Measurements from ENCODE around the gene RFX1. TPM values are rescaled to one million over a fixed set of nuclear protein-coding genes. Genes with fewer than 3 reads are reported as not detected.

Gene RFX1
- total and polyA plus RNA-seq, 9 of the 15 experiments (the other 6 are each of a cell fraction or from before 2014, with no cell fraction given), result 0.14 to 19.3 (median 1.2) TPM

- TF ChIP-seq, protein P1, sequence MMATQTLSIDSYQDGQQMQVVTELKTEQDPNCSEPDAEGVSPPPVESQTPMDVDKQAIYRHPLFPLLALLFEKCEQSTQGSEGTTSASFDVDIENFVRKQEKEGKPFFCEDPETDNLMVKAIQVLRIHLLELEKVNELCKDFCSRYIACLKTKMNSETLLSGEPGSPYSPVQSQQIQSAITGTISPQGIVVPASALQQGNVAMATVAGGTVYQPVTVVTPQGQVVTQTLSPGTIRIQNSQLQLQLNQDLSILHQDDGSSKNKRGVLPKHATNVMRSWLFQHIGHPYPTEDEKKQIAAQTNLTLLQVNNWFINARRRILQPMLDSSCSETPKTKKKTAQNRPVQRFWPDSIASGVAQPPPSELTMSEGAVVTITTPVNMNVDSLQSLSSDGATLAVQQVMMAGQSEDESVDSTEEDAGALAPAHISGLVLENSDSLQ (IDR thresholded peaks at IDR 0.05), result no peak
- TF ChIP-seq GTF2E2 (tag; IDR thresholded peaks at IDR 0.05), result 0 out of 2 replicates have a peak, but pooled peaks have one; percentile 24
- TF ChIP-seq MBD1 (CRISPR knock-in tag; IDR thresholded peaks at IDR 0.05), result no peak
- TF ChIP-seq ZNF197 (CRISPR knock-in tag; IDR thresholded peaks at IDR 0.05; ENCODE audit: low read depth), result no peak
- no peak for TF ChIP-seq ZNF561 (CRISPR knock-in tag; conservative IDR thresholded peaks at IDR 0.05)
- TF ChIP-seq MCM7 (IDR thresholded peaks at IDR 0.05), result no peak
- TF ChIP-seq ZNF507 (tag; conservative IDR thresholded peaks at IDR 0.05), result no peak
- TF ChIP-seq, protein P2, sequence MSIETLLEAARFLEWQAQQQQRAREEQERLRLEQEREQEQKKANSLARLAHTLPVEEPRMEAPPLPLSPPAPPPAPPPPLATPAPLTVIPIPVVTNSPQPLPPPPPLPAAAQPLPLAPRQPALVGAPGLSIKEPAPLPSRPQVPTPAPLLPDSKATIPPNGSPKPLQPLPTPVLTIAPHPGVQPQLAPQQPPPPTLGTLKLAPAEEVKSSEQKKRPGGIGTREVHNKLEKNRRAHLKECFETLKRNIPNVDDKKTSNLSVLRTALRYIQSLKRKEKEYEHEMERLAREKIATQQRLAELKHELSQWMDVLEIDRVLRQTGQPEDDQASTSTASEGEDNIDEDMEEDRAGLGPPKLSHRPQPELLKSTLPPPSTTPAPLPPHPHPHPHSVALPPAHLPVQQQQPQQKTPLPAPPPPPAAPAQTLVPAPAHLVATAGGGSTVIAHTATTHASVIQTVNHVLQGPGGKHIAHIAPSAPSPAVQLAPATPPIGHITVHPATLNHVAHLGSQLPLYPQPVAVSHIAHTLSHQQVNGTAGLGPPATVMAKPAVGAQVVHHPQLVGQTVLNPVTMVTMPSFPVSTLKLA (conservative IDR thresholded peaks at IDR 0.05), result no peak
- peak; percentile 56 for TF ChIP-seq DPF2 (IDR thresholded peaks at IDR 0.05)
- no peak for TF ChIP-seq GATAD2B (IDR thresholded peaks at IDR 0.05; ENCODE audit: borderline replicate concordance)
- peak; percentile 40; the same call in 1 of the 2 replicates for TF ChIP-seq NCOR1 (IDR thresholded peaks at IDR 0.05)
- no peak for TF ChIP-seq EZH2 (IDR thresholded peaks at IDR 0.05; ENCODE audit: borderline replicate concordance, low read depth, low read length)
- TF ChIP-seq MTA2 (IDR thresholded peaks at IDR 0.05; ENCODE audit: low read depth), result no peak
- no peak for TF ChIP-seq TSHZ1 (CRISPR knock-in tag; IDR thresholded peaks at IDR 0.05)
- no peak for TF ChIP-seq NCOA4 (IDR thresholded peaks at IDR 0.05; ENCODE audit: partially characterized antibody)
- peak; percentile 65 for TF ChIP-seq KLF1 (tag; IDR thresholded peaks at IDR 0.05)
- no peak for TF ChIP-seq ZNF639 (CRISPR knock-in tag; conservative IDR thresholded peaks at IDR 0.05 in 1 of 2, IDR thresholded peaks at IDR 0.05 in 1 of 2)
- TF ChIP-seq MYBL2 (IDR thresholded peaks at IDR 0.05; ENCODE audit: low read depth), result no peak
- TF ChIP-seq MYBL2 (CRISPR knock-in tag; IDR thresholded peaks at IDR 0.05; ENCODE audit: borderline replicate concordance), result no peak
- peak; percentile 35; the same call in 1 of the 2 replicates for TF ChIP-seq CBFA2T2 (conservative IDR thresholded peaks at IDR 0.05)
- TF ChIP-seq MED1 (CRISPR knock-in tag; IDR thresholded peaks at IDR 0.05; ENCODE audit: borderline replicate concordance), result no peak
Measured at GRCh38 chr19:13958043-13958442, 48.1 kb downstream of the RFX1 start (continued).
